GM19372 (cell line): ENCODE data around the gene POLR2J.

Source experiments
- ATAC-seq: cut with Tn5 transposase; IDR thresholded peaks from one replicate; pipeline ENCODE4 v1.9.1; 2021; ENCODE audit warnings: mild to moderate bottlenecking, low read depth, moderate library complexity; ENCODE audit not compliant: unreplicated experiment

POLR2J gene

GRCh38 chr7:102444961-102445673 is 33.6 kb downstream of the POLR2J start:
- peak; percentile 32 for ATAC-seq

- ATAC-seq: no peak
These were observed 38.5 kb downstream of the POLR2J start for GRCh38 chr7:102439963-102440795.

GRCh38 chr7:102436118-102436517 is 42.6 kb downstream of the POLR2J start:
- ATAC-seq: no peak

- peak; percentile 18 for ATAC-seq
These were observed 44.7 kb downstream of the POLR2J start for GRCh38 chr7:102434039-102434486.

- ATAC-seq: peak; percentile 68
These were observed 45.3 kb downstream of the POLR2J start, which contains the start of gene ORAI2 for GRCh38 chr7:102433219-102434038. TSS of gene ORAI2 (plus strand) at chr7:102433575. CDS start at chr7:102438957, 5,382 bp downstream.

GRCh38 chr7:102432442-102433218 is 46.1 kb downstream of the POLR2J start:
- peak; percentile 21 for ATAC-seq

- ATAC-seq: no peak
These were observed 47.0 kb downstream of the POLR2J start for GRCh38 chr7:102431617-102432298.

- ATAC-seq: no peak
These were observed 49.4 kb downstream of the POLR2J start for GRCh38 chr7:102429141-102429899.

GRCh38 chr7:102427019-102427405 is 51.7 kb downstream of the POLR2J start:
- no peak for ATAC-seq

- ATAC-seq: peak; percentile 53
These were observed 52.3 kb downstream of the POLR2J start for GRCh38 chr7:102426268-102427018.

GRCh38 chr7:102425639-102426267 is 53.0 kb downstream of the POLR2J start:
- ATAC-seq: peak; percentile 54

GRCh38 chr7:102424787-102425218 is 53.9 kb downstream of the POLR2J start:
- no peak for ATAC-seq

GRCh38 chr7:102424129-102424551 is 54.6 kb downstream of the POLR2J start:
- no peak for ATAC-seq
